GM19193 (cell line): Measurements from ENCODE around the gene MAGI1.

Source experiments
- POLR2A ChIP-seq: IDR thresholded peaks from 4 replicates; pipeline ENCODE4 v1.6.1; 2011; ENCODE audit not compliant: insufficient read depth, insufficient read length; ENCODE audit errors: extremely low read depth

Gene MAGI1

DNA sequence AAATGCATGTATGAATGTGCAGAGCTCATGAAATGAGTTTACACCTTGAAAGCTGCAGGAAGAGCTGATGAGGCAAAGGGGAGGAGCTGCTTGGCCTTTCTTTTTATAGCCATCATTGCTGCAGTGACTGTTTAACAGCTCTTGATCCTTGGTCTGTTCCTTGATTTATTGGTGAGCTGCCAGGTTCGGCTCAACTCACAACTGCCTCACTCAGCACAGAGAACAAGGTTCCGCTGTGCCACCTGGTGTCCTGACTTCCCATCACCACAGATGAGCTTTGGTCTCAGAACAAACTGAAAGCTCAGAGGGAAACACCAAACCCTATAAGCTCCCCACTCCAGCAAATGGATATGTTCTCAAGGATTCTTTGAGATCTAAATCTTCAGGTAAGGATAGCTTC is 626.1 kb downstream of the MAGI1 start:
- TF ChIP-seq POLR2A, result no peak

DNA sequence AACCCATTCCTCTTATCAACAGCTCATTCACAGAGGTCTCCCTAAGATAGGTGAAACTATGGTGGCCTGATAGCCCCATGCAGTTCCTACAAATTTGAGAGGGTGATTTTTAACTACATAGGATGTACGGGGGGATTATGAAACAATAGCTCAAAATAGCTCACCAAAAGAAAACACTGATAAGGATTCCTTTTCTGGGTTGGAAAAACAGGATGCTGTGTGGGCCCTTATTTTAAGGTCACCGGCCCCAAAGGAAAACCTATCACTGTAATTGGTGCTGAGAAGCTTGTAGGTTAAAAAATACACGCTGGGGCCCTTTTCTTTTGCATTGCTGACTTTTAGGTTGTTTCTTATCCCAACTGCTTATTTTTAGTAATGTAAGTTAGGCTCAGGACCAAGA is 627.4 kb downstream of the MAGI1 start:
- no peak for TF ChIP-seq POLR2A

GRCh38 chr3:65409176-65409569 is 629.5 kb downstream of the MAGI1 start:
- TF ChIP-seq POLR2A, result no peak

DNA sequence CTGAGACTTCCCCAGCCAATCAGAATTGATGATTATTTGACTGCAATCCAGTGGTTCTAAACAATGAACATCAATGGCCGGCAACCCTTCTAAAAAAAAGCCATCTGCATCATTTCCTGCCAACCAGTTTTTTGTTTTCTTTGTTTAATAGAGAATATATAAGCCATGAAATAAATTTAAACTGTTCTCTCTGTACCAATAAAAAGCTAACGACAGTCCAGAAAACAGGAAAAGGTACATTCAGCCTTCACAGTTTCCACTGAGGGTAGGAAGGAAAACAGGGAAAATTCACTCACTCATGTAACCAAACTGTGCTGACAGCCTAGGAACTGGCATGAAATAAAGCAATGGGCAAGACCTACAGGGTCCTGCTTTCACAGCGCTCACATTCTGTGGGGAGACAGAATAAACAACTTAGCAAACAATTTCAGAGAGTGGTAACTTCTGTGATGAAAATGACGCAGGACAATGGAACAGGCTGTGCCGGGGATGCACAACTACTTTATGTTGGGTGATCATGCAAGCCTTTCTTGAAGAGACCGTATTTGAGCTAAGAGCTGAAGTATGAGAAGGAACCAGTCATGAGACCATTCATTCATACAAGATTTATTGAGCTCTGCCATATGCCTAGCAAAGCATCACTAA is 630.1 kb downstream of the MAGI1 start:
- TF ChIP-seq POLR2A, result no peak

DNA sequence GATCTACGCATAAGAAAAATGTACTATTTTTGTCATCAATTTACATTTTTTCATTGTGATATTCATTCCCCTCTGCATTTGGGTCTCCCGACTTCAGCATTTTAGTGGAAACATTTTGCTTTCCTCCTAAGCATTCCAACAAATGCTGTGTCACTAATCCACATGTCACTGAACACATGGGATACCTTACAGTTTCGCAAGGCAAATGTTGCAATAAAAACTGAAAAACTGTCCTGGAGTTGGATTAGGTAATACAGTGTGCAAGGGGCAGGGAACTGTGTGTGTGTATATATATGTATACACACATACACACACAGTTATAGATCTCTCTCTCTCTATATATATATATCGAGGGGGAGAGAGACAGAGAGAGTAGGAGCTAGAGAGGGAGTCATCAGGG is 632.2 kb downstream of the MAGI1 start:
- no peak for TF ChIP-seq POLR2A

GRCh38 chr3:65402597-65402996 is 636.1 kb downstream of the MAGI1 start:
- no peak for TF ChIP-seq POLR2A

GRCh38 chr3:65401359-65402305 is 637.1 kb downstream of the MAGI1 start:
- TF ChIP-seq POLR2A, result no peak

GRCh38 chr3:65400899-65401298 is 637.8 kb downstream of the MAGI1 start:
- TF ChIP-seq POLR2A, result no peak

DNA sequence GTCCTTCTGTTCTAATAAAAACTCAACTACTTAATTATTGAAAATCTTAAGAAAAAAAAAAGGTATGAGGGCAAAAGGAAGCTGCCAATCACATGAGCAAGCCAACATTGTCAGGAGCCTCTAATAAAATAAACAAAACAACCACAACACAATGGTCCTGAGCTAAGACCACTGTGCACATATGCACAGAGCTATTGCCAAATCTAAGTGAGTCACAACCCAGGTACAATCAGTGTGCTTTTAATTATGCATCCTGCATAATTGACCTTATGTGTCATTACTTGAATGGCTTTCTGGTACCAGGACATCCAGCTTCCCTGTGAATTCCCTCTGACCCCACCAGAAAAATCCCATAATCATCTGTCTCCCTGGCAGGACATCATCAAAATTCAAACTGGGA is 639.8 kb downstream of the MAGI1 start:
- no peak for TF ChIP-seq POLR2A

GRCh38 chr3:65396078-65396477 is 642.6 kb downstream of the MAGI1 start:
- no peak for TF ChIP-seq POLR2A

DNA sequence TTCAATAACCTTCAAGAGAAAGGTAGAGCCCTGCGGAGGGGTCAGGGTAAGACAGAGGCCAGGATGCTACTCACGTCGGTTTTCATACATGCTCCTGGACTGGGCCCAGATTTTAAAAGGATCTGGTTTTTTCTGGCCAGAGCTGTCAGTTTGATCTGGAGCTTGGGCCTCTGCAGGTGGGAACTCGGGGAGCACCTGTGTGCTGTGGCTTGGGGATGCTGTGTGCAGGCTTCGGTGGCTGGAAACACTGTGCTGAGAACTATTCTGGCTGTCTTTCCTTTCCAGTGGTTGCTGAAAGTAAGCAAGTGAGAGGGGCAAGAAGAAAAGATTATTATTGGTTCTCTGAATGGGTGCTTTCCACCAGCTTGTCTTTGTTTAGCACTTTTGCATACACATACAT is 647.6 kb downstream of the MAGI1 start:
- TF ChIP-seq POLR2A, result no peak

DNA sequence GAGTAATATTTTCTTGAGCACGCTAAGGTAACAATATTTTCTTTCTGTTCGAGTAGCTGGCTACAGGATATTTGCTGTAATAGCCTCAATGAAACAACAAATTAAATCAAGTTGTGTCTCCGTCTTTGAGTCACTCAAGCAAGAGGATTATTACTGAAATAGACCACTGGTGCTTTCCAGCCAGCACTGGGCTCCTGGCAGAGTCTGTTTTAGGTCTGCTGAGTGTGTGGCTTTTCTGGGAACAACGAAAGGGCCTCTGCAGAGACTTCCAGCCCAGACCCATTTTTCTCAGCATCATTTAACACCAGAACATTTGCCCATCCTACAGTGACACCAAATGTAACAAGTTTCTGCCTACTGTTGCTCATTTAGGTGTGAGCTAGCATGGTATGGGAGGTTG is 652.9 kb downstream of the MAGI1 start:
- TF ChIP-seq POLR2A, result no peak

GRCh38 chr3:65381496-65382010 is 657.2 kb downstream of the MAGI1 start:
- no peak for TF ChIP-seq POLR2A

DNA sequence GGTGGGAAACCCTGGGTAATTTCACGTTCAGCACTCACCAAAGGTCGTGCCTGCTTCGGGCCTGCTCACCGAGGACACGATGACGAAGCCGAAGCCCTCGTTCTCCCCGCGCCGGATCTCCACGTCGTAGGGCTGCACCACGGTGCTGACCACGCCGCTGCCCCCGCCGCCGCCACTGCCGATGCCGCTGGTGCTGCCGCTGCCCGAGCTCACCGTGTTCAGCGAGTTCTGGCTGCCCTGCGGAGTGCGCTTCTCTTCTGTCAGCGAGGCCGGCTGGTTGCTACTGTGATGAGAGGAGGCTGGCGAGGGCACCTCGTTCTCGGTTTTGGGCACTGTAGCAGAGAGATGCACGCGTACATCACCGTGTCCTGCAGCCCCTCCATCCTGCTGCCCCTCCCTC is 659.5 kb downstream of the MAGI1 start:
- no peak for TF ChIP-seq POLR2A

GRCh38 chr3:65377637-65378036 is 661.1 kb downstream of the MAGI1 start:
- no peak for TF ChIP-seq POLR2A

DNA sequence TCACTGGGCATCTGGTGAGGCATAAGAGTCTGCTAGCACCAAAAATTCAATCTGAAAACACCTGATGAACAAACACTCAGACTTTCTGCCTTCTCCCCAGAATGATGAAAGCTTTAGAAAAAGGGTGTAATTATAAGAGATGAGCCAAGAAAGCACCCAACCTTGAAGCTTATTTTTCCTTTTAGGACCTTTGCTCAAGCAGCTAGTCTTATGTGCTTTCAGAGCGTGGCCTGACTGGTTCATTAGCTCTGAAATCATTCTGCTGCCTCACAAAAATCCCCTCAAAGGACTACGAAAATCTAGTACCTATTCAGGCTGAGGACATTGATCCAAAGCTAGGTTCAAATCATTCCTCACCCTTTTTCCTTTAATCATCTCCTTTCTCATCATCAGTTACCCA is 662.3 kb downstream of the MAGI1 start:
- no peak for TF ChIP-seq POLR2A

- TF ChIP-seq POLR2A, result no peak
Measured at GRCh38 chr3:65371053-65371452, 667.7 kb downstream of the MAGI1 start.

GRCh38 chr3:65368866-65369265 is 669.9 kb downstream of the MAGI1 start:
- TF ChIP-seq POLR2A, result no peak
